PC-9 (cell line): ENCODE measurements around the gene TMEM132E.

ENCODE experiments used
- CTCF ChIP-seq: fragments of 200-600 bp; sonication (generic); conservative IDR thresholded peaks from 2 replicates; pipeline ENCODE4 v1.6.1; 2017; ENCODE audit warnings: mixed run types, antibody characterized with exemption, mild to moderate bottlenecking, moderate library complexity
- EZH2 ChIP-seq: fragments of 200-600 bp; sonication (generic); IDR thresholded peaks from 2 replicates; pipeline ENCODE4 v1.8.0; 2017; ENCODE audit warnings: antibody characterized with exemption, low read depth

- no peak for TF ChIP-seq CTCF
- TF ChIP-seq EZH2: no peak
Measured at GRCh38 chr17:34571428-34572130, 7.8 kb upstream of the TMEM132E start.
